GM18526 (cell line): ENCODE results near the gene E2F6.

Experiments
- POLR2A ChIP-seq: IDR thresholded peaks from 3 replicates; pipeline ENCODE4 v1.6.1; 2011; ENCODE audit not compliant: insufficient read length; ENCODE audit errors: extremely low read depth

The E2F6 gene

DNA sequence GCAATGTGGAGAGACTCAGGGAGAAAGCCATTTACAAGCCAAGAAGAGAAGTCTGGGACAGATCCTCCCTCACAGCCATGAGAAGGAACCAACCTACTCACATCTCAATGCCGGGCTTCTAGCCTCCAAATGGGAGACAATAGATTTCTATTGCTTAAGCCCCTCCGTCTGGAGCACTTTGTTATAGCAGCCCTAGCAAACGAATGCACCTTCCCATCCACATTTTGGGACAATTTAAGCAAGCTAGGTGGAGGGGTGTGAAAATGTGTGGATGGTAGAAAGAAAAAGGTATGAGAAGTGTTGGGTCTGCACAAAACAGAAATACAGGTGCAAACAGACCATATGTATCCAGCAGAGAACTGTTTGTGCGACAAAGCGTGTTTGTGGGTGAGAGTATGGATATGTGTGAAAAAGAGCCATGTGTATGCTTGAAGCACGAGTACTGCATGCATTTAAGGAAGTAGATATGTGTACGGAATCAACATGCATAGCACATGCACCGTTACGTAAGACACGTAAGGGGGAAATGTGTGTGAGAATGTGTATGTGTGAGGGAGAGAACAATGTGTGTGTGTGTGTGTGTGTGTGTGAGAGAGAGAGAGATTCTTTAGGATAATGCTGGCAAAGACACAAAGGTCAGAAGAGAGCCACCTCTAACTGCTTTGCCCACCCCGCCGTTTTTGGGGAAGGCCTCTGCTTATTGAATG is 13.1 kb upstream of the E2F6 start:
- TF ChIP-seq POLR2A = no peak

DNA sequence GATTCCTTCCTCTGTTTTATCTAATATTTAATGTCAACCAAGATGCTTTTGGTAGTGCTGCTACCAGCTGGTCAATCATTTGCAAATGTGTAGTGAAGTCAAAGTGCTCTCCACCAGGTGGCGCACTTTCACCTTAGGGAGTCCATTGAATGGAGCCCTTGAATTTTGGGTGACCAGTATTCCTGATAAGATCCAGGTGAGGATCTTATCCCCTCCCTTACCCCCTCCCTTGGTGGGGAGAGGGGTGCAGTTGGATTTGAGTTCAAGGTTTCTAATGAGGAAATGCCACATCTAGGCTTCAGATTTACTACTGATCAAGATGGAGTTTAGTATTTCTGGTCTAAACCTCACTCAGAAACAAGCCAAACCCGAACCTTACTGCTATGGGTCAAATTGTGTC is 12.0 kb upstream of the E2F6 start:
- TF ChIP-seq POLR2A = no peak

DNA sequence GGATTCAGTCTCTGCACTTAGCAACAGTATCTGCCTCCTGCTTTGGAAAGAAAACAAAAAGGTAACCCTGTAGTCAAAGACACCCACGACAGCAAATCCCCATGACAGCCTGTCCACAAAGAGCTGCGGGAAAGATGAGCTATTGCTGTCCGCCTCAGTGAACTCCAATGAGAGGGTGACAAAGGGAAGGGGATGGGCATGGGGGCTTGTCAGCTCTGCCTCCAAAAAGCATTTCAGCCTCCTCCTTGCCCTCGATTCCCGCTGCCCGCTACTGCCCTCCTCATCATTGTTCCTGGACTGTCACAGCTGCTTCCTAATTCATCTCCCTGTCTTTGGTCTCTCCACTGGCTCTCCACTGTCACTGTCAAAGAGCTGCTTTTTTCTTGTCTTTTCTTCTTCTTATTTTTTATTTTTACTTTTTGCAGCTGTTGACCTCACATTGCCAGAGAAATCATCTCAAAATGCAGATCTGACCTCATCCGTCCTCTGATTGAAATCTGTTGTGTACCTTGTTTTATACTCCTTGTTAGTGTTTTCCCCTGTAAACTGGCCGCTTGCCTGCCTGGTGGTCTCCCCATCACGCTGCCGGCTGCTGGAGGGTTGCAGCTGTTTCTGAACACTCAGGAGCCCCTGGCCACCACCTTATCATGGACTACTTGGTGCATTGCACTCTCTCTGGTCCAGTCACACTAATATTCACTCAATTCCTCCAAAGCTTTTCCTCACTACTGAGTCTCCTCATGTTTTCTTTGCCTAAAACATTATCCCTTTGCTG is 7.9 kb upstream of the E2F6 start:
- no peak for TF ChIP-seq POLR2A

DNA sequence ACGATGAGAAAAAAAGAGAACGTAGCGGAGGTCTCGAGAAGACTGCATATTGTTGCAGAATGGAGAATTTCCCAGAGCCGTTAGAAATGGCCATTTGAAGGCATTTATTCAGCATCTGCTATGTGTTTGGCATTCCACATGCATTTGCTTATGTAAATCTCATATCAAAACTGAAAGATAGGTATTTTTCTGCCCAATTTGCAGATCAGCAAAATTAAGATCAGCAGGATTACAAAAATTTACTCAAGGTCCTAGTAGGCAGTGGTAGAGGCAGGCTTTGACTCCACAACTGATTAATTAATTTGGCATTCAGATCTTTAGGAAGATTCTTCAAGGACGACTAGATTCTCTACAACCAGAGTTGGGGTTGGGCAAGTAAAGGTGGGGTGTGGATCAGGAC is 1.8 kb upstream of the E2F6 start:
- no peak for TF ChIP-seq POLR2A

DNA sequence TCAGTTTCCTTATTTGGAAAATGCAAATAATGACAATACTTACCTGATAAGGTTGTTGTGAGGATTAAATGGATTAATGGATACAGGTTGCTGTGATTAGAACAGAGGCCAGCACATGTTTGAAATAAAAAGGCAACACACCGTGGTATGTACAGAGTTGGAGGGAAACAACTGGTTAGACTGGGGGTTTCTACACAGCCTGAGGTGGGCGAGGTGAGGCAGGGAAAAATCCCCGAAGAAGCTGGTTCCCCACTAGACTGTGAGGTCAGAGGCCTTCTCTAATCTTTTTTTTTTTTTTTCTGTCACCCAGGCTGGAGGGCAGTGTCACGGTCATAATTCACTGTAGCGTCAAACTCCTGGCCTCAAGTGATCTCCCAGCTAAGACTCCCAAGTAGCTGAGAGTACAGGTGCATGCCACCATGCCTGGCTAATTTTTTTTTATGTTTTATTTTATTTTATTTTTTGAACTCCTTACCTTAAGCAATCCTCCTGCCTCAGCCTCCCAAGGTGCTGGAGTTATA is 1.2 kb upstream of the E2F6 start:
- TF ChIP-seq POLR2A = no peak

DNA sequence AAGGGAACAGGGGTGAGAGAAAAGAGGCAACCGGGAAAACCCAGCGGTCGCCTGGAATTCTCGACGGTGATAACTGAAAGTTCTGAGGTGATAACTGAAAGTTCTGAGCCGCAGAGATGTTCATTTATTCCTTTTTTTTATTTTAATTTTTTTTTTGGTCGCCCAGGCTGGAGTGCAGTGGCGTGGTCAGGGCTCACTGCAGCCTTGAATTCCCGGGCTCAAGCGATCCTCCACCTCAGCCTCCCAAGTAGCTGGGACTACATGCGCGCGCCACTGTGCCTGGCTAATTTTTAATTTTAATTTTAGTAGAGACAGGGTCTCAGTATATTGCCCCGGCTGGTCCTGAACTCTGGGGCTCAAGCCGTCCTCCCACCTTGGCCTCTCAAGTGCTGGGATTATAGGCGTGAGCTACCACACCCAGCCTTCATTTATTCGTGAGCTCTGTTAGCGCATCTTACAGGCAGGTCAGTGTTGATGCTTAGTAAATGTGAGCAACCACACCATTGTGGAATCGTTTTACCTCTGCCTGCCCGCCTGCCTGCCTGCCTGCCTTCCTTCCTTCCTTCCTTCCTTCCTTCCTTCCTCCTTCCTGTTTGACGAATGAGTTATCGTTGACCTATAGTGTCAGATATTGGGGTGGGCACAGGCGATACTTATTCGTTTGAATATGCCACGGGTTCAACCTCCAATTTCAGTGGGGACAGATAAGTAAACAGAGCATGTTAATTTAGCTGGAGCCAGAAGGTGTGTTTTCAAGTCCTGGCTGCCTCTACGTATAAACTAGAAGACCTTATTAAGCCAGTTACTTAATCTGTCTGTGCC is 557 bp upstream of the E2F6 start:
- no peak for TF ChIP-seq POLR2A

DNA sequence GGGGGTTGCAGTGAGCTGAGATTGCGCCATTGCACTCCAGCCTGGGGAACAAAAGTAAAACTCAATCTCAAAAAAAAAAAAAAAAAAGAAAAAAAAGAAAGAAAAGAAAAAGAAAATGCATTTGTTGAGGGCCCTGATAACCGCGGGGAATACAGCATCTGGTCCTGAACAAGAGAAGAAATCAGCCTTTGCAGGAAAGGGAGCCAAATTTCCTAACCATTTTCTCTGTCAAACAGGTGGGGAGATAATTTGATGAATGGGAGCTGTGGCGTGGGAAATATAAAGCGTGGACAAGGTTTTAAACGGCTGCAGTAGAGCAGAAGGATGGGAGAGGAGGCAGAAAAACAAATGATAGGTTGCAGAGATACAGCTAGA is 864 bp downstream of the E2F6 start:
- TF ChIP-seq POLR2A = no peak

DNA sequence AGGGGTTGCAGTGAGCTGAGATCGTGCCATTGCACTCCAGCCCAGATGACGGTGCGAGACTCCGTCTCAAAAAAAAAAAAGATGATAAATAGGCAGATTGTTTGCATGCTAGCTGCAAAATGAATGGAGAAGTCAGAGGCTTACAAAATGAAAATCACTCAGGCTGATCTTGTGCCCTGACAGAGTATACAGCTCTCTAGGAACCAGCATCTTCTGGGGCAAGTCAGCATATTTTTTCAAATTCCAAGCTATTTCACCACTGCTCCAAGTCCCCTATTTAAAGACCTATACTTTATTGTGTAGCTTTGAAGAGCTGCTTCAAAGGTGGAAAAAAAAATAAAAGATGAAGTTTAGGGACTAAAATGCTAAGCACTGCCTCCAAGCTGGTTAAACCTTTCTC is 6.1 kb downstream of the E2F6 start:
- TF ChIP-seq POLR2A = no peak

DNA sequence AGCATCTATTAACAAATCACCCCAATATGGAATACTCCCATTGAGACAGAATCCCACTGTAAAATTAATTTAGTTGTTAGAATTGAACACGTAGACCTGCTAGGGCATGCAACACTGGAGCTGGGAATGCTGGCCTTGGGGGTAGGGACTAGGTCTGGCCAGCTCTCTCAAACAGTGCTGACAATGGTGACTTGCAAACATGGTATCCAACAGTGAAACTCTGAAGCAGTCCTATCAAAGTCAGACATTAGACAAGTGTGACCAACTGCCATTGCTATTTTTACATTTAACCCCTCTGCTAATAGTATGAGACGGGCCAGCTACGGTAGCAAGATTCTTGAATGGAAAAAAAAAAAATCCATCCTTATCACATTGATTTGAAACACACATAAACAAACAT is 7.2 kb downstream of the E2F6 start:
- no peak for TF ChIP-seq POLR2A

DNA sequence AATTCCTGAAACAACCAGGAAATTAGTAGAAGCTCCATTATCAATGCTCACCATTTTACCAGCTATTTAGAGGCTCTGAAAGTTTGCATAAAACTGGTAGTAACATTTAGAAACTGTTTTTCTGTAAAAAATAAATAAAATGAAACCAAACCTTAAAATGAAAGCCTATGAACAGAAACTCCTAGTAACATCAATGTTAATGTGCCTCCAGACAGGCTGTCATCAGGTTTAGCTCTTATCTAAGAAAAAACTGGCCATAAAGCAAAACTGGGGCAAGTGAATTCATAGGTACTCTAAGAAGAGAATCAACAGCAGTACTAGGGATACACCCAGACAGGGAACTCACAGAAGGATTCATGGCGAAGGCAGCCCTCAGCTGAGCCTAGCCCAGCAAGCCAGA is 8.0 kb downstream of the E2F6 start:
- TF ChIP-seq POLR2A = no peak

DNA sequence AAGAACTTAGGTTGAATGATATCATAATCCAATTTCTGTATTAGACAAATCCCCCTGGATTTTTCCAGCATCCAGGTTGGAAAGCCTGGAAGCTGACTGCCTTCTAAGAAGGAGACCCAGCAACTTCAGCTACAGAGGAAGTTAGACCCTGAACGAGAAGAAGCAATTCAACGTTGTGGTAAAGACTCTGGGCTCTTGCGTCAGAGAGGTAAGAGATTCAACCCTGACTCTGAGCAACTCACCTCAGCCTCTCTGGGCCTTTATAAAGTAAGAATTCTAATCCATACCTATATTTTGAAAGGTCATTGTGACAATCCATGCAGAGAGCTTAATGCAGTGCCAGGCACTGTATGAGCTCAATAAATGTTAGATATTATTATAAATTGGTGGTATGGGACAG is 9.7 kb downstream of the E2F6 start:
- no peak for TF ChIP-seq POLR2A

DNA sequence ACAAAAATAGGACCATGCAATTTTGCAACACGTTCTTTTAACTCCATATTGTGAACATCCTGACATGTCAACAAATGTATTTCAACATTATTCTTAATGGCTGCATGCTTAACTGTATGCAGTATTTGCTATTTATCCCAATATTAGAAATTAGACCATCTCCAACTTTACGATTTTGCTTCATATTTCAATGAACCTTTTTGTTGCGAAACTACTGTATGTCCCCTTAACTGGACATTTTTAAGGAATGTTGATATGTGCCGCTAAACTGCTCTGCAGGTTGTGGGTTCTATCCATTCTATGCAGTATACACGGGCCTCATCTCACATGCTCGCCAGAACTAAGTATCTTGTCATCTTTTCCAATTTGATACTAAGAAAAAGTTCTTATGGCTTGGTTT is 11.1 kb downstream of the E2F6 start:
- TF ChIP-seq POLR2A = no peak

DNA sequence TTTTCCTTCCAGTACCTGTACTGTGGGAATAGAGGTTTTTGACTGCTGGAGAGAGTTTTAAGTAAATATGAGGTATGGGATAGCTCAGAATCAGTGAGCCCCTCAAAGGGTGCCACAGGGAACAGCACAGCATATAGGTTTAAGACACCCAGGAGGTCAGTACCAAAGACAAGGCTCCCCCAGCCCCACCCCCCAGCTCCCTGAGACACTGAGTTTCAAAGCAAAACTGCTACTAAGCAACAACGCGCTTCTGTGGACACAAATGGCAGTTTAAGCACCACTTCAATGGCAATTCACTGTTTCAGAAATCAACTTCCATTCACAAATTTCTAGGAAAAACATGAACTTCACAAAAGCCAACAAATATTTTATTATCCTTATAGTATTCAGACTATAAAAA is 15.2 kb downstream of the E2F6 start:
- no peak for TF ChIP-seq POLR2A

DNA sequence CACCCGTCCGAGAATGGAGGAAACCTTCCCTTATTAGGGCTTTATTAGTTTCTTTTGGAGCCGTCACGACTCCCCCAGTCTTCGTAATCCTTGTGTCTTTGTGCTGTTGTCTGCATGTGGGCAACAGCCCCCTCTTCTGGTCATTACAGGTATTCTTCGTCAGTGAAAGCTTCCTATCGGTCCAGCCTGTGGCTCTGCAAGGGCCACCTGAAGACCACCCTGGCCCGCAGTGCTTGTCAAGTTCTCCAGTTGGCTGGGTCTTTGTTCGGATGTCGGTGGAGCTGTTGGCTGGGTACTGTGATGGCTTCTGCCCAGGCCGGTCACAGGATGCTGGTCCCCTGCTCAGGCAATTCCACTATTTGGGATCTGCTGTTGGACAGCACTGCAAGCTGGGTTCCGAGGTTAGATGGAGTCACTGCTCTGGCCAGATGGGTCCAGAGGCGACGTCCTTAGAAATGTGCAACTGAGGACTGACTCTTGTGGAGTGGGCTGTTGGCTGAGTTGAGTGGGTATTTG is 19.2 kb downstream of the E2F6 start:
- TF ChIP-seq POLR2A = no peak

DNA sequence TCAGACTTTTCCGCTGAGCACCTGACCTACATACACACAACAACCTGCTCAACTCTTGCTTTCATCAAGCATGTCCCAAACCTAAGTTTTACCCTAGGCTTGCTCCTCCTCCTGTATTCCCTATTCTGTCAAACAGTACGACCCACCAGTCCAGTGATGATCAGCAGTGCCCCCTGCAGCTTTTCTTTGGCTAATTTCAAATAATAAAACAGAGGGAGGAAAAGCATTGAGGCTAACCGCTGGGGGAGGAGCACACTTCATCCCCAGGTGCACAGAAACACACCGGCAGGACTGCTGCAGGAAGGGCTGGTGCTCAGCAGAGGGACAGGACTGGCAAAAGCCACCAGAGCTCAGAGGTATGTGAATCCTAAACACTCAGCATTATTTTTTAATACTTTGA is 21.2 kb downstream of the E2F6 start:
- TF ChIP-seq POLR2A = no peak
